ENCODE data around the gene PPP1R15B.

PPP1R15B gene

DNA sequence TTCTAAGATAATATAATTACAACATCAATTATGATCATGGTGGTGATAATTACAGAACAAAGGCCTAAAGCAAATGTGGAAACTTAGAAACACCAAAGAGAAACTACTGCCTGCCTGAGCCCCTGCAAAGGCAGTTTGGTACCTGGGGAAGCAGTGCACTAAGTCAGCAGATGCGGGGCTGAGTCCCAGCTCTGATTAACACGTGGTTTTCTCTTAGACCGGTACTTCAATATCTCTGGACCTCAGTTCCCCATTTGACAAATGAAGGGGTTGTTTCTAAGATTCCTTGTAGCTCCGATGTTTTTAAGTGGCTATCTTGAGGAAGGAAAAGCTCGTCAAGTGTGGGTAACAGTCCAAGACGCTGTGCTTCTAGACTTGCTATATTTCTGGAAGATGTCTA is 35.2 kb downstream of the PPP1R15B start:
- DNase-seq (ENCODE audit: extremely low spot score, insufficient read length, low read depth) (no peak), FAIRE-seq (no peak)

DNA sequence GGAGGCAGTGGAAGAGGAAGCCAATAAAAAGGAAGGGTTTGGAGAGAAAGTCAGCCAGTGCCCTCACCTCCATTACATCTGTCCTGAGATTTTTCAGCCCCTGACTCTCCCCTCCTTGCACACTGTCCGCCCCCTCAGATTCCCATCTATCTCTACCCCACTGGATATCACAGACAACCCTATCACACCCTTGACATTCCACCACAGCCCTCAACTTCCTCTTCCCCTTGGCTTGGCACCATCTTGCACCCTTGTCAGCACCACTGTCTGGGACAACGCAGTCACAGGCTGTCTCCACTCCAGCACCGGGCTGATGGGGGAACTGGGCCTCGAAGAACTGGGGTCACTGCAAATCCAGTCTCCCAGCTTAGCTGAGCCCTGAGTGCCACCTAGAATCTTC is 37.7 kb downstream of the PPP1R15B start:
- DNase-seq (ENCODE audit: extremely low spot score, insufficient read length, low read depth) (no peak), FAIRE-seq (no peak)

DNA sequence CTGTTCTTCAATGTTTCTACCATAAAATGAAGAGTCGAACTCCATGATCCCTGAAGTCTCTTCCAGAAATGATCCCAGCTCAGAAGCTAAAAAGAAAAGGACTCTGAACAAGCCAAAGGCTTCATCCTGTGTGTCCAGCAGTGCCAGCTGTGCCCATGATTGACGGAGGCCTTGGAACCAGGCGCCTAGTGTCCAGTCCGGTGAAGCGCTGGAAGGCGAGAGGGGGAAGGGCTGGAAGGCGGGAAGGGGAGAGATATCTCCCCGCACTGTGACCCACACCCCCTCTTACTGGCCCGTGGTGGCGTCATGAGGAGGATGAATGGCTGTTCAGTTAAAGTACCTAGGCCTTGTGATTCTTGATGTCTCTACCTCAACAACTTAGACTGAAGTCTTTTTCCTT is 41.4 kb downstream of the PPP1R15B start:
- DNase-seq (ENCODE audit: extremely low spot score, insufficient read length, low read depth) (no peak), FAIRE-seq (no peak)

DNA sequence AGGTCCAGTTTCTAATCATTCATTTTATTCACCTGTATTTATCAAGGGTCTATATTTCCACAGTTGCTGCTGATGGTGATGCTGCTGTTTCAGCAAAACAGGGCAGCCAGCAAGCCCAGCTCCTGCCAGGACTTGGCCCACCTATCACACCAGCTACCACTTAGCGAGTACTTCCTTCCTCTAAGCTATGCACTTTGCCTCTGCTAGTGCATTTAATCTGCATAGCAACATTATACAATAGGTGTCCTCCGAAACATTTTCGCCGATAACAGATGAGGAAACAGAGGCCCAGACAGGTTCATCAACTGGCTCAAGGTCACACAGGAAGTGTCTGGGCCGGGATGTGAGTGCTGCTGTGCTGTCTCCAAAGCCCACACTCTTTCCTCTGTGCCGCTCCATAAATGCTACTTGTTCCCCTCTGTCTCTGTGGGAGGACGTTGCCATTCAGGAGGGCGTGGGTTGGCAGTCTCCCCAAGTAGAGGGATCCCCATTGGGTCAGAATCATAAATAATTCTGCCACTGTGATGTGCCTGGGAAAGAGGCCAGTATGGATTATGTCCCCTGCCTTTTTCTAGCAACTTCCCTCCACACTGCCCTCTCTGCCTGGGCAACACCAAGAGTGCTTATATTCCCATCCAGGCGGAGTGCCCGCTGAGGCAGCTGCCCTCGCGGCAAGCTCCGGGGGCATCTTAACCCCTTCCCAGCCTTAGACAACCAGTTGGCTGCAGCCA is 42.5 kb downstream of the PPP1R15B start:
- no peak for DNase-seq (ENCODE audit: extremely low spot score, insufficient read length, low read depth)
- FAIRE-seq, result no peak

DNA sequence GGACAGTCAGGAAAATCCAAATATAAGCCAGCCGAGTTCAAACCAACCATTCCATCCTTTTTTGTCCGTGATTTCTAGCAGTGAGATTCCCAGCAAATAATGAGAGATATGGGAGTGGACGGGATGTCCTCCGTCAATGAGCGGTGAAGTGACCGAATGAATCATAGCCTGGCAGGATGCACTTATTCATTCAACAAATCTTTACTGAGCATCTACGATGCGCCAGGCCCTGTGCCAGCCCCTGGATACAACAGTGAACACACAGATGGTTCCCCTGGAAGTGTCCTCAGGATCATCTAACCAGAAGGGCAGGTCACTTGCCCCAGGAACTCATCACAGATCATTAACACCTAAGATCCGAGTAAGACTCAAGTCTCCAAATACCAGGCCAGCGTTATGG is 43.7 kb downstream of the PPP1R15B start:
- FAIRE-seq (no peak), DNase-seq (ENCODE audit: extremely low spot score, insufficient read length, low read depth) (no peak)

DNA sequence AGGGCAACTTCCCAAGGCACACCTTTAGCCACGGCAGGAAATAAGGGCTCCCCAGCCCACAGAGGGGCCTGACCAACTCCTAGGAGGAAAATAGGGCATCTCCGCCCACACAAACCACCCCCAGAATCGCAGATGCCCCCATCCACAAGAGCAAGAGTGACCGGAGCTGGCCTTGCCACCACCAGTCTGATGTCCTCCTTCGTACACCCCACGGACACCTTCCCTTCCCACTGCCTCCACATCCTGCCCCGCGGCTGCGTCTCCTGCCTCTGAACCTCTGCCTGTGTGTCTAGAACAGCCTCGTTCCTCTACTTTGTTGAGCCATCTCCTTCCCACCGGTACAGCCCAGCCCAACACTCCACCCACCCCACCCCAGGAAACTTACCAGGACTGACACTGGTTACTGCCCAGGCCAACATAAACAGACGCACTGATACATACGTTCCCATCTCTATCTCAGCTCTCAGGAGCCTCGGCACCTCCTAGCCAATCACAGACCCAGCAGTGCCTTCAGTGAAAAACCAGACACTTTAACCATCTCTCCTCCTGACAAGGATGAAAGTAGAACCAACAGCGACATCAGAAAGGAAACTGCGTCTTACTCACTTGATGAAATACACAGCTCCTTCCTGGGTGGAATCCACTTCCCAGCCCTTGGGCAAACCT is 44.3 kb downstream of the PPP1R15B start:
- no peak for FAIRE-seq
- DNase-seq (ENCODE audit: extremely low spot score, insufficient read length, low read depth), result no peak

DNA sequence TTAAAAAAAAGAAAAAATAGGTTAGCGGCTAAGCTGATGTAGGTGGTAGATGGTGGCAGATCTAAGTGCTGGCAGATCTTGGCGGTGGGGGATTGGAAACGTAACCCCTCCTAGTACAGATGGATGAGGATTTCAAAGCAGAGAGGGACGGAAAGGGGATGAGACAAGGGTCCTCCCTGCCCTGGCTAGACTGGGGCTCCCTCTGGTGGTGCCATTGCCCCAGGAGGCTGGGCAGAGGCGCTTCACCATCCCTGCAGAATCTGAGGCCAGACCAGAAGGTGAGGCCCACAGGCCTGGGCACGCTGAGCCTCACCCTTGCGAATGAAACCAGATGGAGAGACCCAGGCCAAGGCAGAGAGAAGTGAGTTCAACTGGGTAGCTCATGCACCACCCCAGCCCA is 44.9 kb downstream of the PPP1R15B start:
- no peak for FAIRE-seq
- no peak for DNase-seq (ENCODE audit: extremely low spot score, insufficient read length, low read depth)

DNA sequence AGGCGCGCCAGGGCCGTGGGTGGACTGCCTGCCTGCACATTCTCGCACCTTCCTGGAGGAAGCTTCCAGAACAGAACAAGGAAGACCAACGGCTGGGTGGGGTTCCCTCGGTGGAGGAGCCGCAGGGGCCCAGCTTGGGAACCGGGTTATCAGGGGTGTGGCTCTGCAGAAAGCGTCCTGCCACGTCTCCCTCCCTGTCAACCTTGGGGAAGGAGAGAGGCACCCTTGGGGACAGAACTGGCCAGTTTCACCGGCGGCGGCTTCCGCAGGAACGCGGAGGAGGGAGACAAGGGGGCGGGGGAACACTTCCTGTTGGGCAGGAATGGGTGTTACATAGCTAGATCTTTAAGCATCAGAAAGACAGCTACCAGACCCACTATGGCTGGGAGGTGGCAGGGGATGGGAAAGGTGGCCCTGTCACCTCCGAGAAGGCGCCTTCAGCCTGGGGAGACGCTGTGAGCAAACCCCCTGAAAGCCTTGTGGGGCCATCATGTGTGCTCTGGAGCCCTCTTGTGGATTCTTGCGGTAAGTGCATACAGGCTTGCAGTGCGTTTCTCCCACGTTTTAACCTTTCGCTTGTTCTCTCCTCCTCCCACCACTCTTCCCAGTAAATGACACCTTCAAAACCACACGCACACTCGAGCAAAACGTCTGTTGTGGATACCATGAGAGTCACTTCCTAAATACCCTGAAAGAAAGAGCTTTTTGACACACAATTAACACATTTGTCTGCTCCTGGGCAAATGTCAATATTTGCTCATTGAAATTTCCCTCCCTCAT is 48.1 kb downstream of the PPP1R15B start:
- DNase-seq (ENCODE audit: extremely low spot score, insufficient read length, low read depth), result peak; percentile 59
- peak; percentile 85 for FAIRE-seq

DNA sequence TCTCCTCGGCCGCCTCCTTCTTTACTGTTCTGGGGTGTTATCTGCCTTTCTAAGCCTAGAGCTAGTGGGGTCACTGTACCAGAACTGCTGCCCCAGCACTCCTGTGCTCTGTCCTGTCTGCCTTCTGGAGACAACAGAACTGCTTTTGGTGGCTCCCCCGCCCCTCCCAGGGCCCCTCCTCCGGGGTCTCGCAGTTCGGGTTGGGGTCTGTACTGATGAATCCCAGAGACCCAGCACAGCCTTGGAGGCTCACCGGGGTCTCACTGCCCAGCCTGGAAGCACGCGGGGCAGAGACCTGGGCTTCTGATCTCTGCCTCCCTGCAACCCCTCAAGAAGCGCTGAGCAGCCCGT is 48.7 kb downstream of the PPP1R15B start:
- DNase-seq (ENCODE audit: extremely low spot score, insufficient read length, low read depth) (no peak), FAIRE-seq (no peak)

DNA sequence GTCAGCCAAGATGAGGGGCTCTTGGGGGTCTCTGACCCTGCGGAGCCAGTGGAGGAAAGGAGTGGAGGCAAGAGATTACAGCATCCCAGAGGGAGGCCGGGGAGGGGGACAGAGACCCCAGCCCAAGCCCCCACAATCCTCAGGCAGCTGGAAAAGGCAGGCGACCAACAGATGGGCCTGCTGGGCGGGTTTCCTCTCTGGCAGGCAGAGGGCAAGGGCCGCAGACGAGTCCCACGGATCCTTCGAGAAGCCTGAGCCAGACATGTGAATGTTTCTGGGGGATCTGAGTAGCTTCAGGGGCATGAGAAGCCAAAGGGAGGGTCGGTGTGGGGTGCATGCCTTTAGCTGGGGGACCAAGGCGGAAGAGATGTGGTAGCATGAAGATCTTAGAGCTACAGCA is 49.8 kb downstream of the PPP1R15B start:
- FAIRE-seq (no peak), DNase-seq (ENCODE audit: extremely low spot score, insufficient read length, low read depth) (no peak)

DNA sequence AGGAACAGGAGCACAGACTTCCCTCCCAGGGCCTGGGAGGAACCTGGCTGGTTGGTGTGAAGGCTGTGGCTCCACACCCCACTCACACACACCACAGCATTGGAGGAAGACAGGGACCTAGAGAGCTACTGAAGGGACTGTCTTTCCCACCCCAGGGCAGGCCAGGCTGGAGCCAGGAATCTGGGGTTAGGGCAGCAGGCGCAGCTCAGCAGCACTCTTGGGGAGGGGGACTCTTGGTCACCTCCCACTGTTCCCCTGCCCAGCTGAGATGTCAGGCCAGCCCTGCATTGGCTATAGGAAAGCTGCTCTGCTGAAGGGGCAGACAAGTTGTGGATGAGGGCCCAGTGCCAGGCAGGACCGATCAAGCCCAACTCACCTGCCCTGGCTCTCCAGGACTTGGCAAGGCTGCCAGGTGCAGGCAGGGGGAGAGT is 50.3 kb downstream of the PPP1R15B start:
- no peak for DNase-seq (ENCODE audit: extremely low spot score, insufficient read length, low read depth)

DNA sequence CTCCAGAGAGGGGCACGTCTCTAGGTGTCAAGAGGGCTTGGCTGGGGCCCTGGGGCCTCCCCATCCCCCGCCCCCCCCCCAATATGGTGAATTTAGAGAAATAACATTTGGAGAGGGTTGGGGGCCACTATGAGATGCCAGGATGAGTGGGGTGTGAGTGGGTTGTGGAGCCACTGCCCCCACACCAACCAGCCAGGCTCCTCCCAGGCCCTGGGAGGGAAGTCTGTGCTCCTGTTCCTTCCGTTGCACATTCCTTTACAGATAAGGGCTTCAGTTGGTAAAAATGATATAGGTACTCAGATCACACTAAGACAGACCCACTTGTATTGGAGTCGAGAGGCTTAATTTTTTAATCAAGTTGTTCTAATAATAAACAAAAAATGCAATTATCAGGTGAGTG is 51.3 kb downstream of the PPP1R15B start:
- no peak for FAIRE-seq
- no peak for DNase-seq (ENCODE audit: extremely low spot score, insufficient read length, low read depth)

More for the DNA sequence above, 50.3 kb downstream of the PPP1R15B start:
- no peak for FAIRE-seq

DNA sequence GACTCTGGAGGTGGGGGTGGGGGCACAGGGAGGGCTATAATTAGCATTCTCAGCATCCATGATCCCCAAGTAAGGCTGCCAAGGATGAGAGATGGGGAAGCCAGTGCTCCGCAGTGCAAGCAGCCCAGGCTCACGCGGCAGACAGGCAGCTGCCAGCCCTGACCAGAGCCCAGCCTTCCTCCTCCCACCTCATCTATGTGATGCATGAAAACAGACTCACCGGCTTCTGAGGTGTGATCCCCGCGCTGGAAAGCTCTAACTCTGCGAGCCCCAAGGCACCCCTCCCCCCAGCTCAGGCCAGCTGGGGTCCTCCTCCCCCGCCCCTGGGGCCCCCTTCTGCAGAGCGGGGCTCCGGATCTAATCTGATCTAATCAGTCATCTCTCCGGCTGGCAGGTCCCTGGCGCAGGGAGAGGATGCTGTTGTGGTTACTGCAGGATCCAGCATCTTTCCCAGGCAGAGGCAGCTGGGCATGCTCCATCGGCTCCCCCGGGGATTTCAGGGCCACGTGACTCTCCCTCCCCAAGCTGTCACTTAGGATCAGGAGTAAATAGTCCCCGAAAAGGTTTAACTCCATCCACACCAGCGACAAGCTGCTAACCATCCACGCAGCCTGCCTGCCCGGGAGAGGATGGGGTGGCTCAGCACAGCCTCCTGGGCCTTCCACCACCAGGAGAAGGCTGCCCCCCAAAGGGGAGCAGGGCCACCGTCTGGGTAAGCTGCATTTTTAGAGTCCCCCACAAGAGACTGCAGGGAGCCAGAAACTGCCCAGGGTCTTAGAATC is 52.0 kb downstream of the PPP1R15B start, which contains the start of gene PLEKHA6:
TSS of gene PLEKHA6 (minus strand) at position 456 of the 782 bp plus-strand sequence. CDS start 86,202 bp downstream, outside the sequence.
- FAIRE-seq (no peak), DNase-seq (ENCODE audit: extremely low spot score, insufficient read length, low read depth) (no peak)

DNA sequence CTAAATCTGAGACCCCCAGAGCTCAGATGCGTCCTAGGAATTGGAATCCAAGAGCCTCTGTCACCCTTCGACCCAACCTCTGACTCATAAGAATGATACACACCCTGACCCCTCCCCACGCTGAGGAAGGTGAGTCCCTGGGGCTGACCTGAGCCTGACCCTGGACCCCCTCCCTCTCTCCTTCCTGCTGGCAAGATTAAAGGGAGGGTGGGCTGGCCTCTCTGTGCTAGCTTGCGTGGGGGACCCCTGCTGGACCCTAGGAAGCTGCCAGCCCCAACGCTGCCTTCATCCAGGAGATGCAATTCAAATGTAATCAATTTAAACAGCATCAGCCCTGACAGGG is 52.5 kb downstream of the PPP1R15B start:
- DNase-seq (ENCODE audit: extremely low spot score, insufficient read length, low read depth) (no peak), FAIRE-seq (no peak)

DNA sequence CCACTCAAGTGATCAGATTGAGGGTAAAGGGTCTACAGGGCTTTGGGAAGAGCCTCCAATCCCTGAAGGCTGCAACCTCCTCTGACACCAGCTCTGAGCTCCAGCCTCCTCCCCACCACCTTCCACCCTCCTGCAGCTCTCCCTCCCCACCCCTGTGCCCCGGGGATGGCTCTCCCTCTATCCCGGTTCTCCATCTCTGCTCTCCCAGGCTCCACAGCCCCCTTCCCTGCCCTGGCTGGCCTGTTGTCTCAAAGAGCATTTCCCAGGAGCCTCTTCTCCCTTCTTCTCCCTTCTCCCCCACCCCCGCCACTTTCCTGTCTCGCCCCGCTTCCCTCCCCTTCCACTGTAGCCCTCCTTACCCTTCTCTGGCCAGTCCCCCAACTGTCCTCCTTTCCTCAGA is 53.0 kb downstream of the PPP1R15B start:
- DNase-seq (ENCODE audit: extremely low spot score, insufficient read length, low read depth), result no peak
- FAIRE-seq, result no peak

DNA sequence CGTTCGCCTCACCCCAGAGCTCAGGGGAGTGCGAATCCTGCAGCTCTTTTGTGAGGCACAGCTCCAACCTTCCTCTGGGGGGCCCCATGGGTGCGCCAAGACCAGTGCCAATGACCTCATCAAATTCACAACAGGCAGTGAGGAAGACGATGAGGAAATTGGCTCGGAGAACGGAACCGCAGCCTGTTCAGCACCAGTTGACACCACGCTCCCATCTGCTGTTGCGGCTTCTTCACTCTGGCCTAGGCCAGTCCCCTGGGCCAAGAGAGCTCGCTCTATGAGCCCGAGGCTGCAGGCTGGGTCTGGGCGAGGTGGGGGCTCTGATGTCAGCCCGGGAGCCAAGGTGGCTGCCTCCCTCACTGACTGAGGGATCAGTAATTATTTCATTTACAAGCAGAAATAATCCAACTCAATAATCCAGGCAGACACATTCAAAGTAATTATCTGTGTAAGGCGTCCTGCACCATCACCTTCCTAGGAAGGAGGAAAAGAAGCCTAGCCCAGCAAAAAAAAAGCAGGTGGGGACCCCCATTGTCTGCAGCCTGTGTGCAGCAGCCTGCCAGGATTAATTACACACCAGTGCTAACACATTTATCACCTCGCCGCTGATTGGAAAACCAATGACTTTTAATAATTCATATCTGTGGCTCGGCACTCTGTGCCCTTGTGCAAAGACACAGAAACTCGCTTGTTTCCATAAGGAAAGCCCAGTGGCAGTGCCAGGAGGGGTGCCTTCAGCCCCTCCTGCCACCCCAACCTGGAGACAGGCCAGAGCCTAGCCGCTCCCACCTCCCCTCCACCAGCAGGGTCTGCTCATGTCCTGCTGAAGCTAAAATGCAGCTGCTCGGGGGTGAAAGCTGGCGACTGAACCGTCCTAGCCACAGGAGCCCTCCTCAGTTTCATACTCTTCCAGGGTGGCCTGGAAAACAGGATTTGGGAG is 53.8 kb downstream of the PPP1R15B start:
- FAIRE-seq, result no peak
- DNase-seq (ENCODE audit: extremely low spot score, insufficient read length, low read depth), result no peak

DNA sequence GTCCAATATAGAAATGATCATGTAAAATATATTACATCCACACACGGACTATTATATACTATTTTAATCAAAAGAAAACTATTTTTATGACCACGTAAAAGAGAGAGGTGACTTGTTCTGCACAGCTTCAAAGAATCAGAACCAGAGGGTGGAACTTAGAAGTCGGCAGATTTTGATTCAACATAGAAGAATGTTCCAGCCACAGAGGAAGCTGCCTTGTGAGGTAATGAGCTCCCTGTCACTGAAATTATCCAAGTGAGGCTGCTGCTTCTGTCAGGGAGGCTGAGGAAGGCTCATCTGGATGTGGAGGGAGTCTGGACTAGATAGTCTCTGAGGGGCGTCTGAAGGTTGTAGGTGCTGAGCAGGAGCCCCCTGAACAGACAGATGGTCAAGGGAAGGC is 54.6 kb downstream of the PPP1R15B start:
- DNase-seq (ENCODE audit: extremely low spot score, insufficient read length, low read depth), result no peak

DNA sequence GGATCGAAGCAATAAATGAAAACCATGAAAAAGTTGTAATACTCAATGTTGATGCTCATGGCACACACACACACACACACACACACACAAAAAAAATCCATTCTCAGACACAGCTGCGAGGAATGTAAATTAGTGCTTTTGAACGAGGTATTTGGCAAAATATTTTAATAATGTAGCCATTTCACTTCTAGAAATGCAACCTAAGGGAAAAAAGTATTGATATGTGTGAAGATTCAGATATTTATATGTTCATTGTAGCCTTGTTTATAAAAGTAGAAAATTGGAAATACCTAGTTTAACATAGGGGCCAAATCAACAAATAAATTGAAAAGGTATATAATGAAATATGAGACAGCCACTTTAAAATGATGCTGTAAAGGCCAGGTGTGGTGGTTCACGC is 55.7 kb downstream of the PPP1R15B start:
- FAIRE-seq (no peak), DNase-seq (ENCODE audit: extremely low spot score, insufficient read length, low read depth) (no peak)

More for the DNA sequence above, 54.6 kb downstream of the PPP1R15B start:
- no peak for FAIRE-seq

DNA sequence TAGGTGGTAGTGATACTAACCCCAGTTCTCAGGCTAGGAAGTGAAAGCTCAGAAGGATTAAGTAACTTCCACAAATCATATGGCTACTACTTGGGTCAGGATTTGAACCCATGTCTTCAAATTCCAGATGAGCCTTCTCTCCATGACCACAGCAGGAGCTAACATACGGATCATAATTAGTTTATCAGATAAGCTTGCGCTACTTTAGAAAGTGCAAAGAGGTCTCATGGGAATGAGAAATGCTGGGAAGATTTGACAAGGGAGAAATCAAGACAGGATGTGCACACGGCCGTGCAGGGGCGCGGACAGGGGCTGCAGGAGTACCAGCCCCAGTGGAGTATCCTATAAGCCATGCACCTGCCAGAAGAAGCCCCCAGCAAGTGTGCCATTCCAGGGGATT is 57.0 kb downstream of the PPP1R15B start:
- DNase-seq (ENCODE audit: extremely low spot score, insufficient read length, low read depth) (no peak), FAIRE-seq (no peak)
